ENCODE measurements around the gene BANK1. TPM values are rescaled to one million over a fixed set of nuclear protein-coding genes. Genes with fewer than 3 reads are reported as not detected.
"Not testable (repeated sequence)": the region's sequence is repeated elsewhere in the genome, so short reads cannot be mapped to it uniquely, and the experiment has no call there.

The BANK1 gene
- total RNA-seq, 1 donor from 2014 or later = 336 TPM

DNA sequence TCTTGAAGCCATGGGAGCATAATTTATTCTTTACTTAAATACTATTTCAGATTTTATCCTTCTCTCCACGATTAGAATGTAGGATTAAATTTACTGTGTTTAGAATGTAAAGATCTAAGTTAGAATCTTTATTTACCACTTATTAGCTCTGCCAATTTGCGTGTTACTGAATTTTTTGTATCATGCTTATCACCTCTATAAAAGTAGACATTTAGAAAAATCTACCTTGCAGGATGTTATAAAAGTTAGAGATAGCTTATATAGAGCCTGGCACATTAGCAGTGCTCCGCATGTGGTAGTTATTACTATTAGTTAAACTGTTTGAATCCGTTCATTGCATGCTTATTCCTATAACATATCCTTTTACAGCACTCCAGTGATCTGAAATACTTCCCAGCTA is 97.9 kb downstream of the BANK1 start:
- intact Hi-C loops (cut with micrococcal nuclease) = no loop called here
- ChIA-PET CTCF (no interaction called here), POLR2A (no interaction called here)
- Mint-ChIP-seq H3K4me1 (peaks cover 24% of the 10 kb centered on the region), H3K4me3 (no peak overlapping the region), H3K9me3 (peaks cover 21% of the 10 kb centered on the region), H3K36me3 (ENCODE audit: low read depth) (peaks cover 81% of the 10 kb centered on the region), H3K27ac (no peak overlapping the region), H3K27me3 (no peaks in the 10 kb centered on the region)
- ATAC-seq (ENCODE audit: low read depth) = no peak
- DNase-seq = no peak
- TF ChIP-seq CTCF (IDR thresholded peaks at IDR 0.05) = no peak

DNA sequence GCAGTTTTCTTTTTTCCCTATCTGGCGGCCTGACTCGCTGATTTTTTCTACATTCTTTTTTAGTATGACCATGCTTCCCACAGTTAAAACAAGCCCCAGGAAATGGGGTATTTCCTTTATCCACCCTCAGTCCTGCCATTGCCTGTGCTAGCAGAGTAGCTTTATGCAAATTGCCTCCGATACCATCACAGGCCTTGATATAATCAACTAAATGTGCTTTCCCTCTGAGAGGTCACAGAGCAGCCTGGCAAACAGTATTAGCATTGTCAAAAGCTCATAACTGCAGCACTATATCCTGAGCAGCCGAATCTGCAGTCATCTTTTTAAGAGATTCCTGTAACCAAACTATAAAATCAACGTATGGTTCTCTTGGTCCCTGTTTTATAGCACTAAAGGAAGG is 115.0 kb downstream of the BANK1 start:
- H3K9me3 Mint-ChIP-seq; intact Hi-C loops (cut with micrococcal nuclease); CTCF ChIA-PET; POLR2A ChIA-PET; H3K4me3 Mint-ChIP-seq; ATAC-seq (ENCODE audit: low read depth); DNase-seq; H3K27me3 Mint-ChIP-seq: not testable (repeated sequence)
- peak overlapping the region; percentile 71 for H3K27ac Mint-ChIP-seq
- peaks cover 85% of the 10 kb centered on the region for H3K36me3 Mint-ChIP-seq (ENCODE audit: low read depth)
- H3K4me1 Mint-ChIP-seq = peaks cover 15% of the 10 kb centered on the region

DNA sequence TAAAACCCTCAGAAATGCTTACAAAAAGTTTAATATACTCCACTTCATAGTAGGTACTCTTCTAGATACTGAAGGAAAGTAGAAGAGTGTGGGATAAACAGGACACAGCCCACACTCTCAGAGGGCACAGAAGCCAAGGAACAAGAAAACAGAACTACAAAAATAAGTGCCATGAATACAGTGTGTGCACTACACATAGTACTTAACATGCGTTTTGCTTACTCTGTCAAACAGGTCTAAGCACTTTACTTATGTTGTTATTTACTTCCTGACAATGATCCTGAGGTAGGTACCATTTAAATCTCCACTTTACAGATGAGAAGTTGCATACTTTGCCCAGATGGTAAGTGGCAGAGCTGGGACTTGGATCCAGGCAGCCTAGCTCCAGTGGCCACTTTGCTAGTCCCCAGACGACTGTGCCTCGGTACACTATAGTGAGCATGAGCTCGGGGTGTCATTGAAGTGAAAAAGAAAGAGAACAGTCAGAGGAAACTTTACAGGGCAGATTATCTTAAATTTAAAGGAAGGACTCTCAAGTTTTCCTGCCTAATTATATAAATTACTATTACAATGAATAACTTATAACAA is 120.3 kb downstream of the BANK1 start:
- DNase-seq (no peak), ATAC-seq (ENCODE audit: low read depth) (no peak)
- intact Hi-C loops (cut with micrococcal nuclease) = loop anchor here (10.0 kb wide), 1 partner anchor 746 kb away; no protein-coding TSS in a partner anchor
- CTCF ChIA-PET = no interaction called here
- no peak for TF ChIP-seq CTCF (IDR thresholded peaks at IDR 0.05)
- peaks cover 10% of the 10 kb centered on the region for H3K9me3 Mint-ChIP-seq
- H3K27ac Mint-ChIP-seq = peak overlapping the region; percentile 32
- H3K27me3 Mint-ChIP-seq = no peaks in the 10 kb centered on the region
- peaks cover 7% of the 10 kb centered on the region for H3K4me1 Mint-ChIP-seq
- no peak overlapping the region for H3K4me3 Mint-ChIP-seq
- H3K36me3 Mint-ChIP-seq (ENCODE audit: low read depth) = peaks cover 74% of the 10 kb centered on the region
- POLR2A ChIA-PET = interaction anchor here (1.3 kb wide), 1 partner anchor 100 kb away, joined by 4 read pairs; no protein-coding TSS in a partner anchor

GRCh38 chr4:101911616-101912015 is 121.1 kb downstream of the BANK1 start:
- intact Hi-C loops (cut with micrococcal nuclease) = loop anchor here (10.0 kb wide), 1 partner anchor 747 kb away; no protein-coding TSS in a partner anchor
- ATAC-seq (ENCODE audit: low read depth) (no peak), DNase-seq (no peak)
- Mint-ChIP-seq H3K27me3 (no peaks in the 10 kb centered on the region), H3K4me3 (no peak overlapping the region), H3K4me1 (peaks cover 8% of the 10 kb centered on the region), H3K27ac (no peak overlapping the region), H3K36me3 (ENCODE audit: low read depth) (peaks cover 70% of the 10 kb centered on the region), H3K9me3 (peaks cover 5% of the 10 kb centered on the region)
- no peak for TF ChIP-seq CTCF (IDR thresholded peaks at IDR 0.05)
- ChIA-PET POLR2A (interaction anchor here (1.3 kb wide), 1 partner anchor 101 kb away, joined by 4 read pairs; no protein-coding TSS in a partner anchor), CTCF (no interaction called here)

GRCh38 chr4:101914761-101915160 is 124.2 kb downstream of the BANK1 start:
- Mint-ChIP-seq H3K36me3 (ENCODE audit: low read depth) (peaks cover 66% of the 10 kb centered on the region), H3K27me3 (no peaks in the 10 kb centered on the region), H3K4me3 (no peak overlapping the region), H3K4me1 (peaks cover 9% of the 10 kb centered on the region), H3K27ac (no peak overlapping the region), H3K9me3 (peaks cover 5% of the 10 kb centered on the region)
- no peak for ATAC-seq (ENCODE audit: low read depth)
- TF ChIP-seq CTCF (IDR thresholded peaks at IDR 0.05) = no peak
- POLR2A ChIA-PET = interaction anchor here (0.6 kb wide), 1 partner anchor 104 kb away, joined by 6 read pairs; no protein-coding TSS in a partner anchor
- intact Hi-C loops (cut with micrococcal nuclease) = loop anchor here (10.0 kb wide), 1 partner anchor 750 kb away; no protein-coding TSS in a partner anchor
- CTCF ChIA-PET = no interaction called here
- no peak for DNase-seq

Data from activated B cell treated with CpG ODN at 0.5 μM for 24 hours (primary cell).